Measurements from ENCODE around the gene TP73. TPM values are rescaled to one million over a fixed set of nuclear protein-coding genes. Genes with fewer than 3 reads are reported as not detected.
A peak's percentile ranks its signal among the peaks of the same experiment; 100 is the strongest.

Gene TP73
- total RNA-seq (2021; ENCODE audit: unreplicated experiment) (19.2 TPM), Bru-seq, nascent RNA (percentile 42 among the genes with signal in this experiment), BruChase-seq, experiment 1, labeled RNA remaining after a 6-hour chase (percentile 50 among the genes with signal in this experiment), BruChase-seq, experiment 2, labeled RNA remaining after a 2-hour chase (percentile 47 among the genes with signal in this experiment)
- polyA plus RNA-seq (2012), result 9.9 and 10.1 TPM in 2 replicates
- long read RNA-seq, full-length matches to known transcripts, result 2 of 31 reads
- long read RNA-seq, partial matches to known transcripts, result 28 of 31 reads
- long read RNA-seq, other reads (novel, unspliced or antisense), result 1 of 31 reads

- Histone ChIP-seq H3K27ac (ENCODE audit: low read depth, low read length) (peak within 1 kb of the TSS; percentile 64), H3K4me1 (ENCODE audit: control insufficient read depth in 1 of 2, insufficient read depth in 2 of 2, low read length in 2 of 2) (peaks cover 18 to 29% of the 10 kb centered on the region in 2 experiments), H2AFZ (ENCODE audit: low read depth, low read length, poor library complexity, severe bottlenecking) (no peak within 1 kb of the TSS), H3K9me2 (ENCODE audit: insufficient read depth) (no peaks in the 10 kb centered on the region), H4K20me1 (ENCODE audit: insufficient read depth) (no peaks in the 10 kb centered on the region), H3K36me3 (ENCODE audit: control insufficient read depth in 1 of 2, insufficient read depth in 2 of 2, low read length in 2 of 2) (peaks cover 4 to 7% of the 10 kb centered on the region in 2 experiments; a peak in 2 of 4 replicates), H3K9ac (ENCODE audit: low read length) (peak within 1 kb of the TSS; percentile 85), H3K27me3 (ENCODE audit: insufficient read depth, low read length) (no peaks in the 10 kb centered on the region), H3K4me2 (ENCODE audit: low read length) (peak within 1 kb of the TSS; percentile 91), H3K9me3 (ENCODE audit: control insufficient read depth in 1 of 2, insufficient read depth in 1 of 2, low read depth in 1 of 2, low read length in 2 of 2) (no peaks in the 10 kb centered on the region), H3K79me2 (ENCODE audit: insufficient read depth, low read length) (peaks cover 61% of the 10 kb centered on the region), H3K4me3 (replicated peaks in 1 of 2; ENCODE audit: low read depth in 1 of 2, low read length in 2 of 2) (peak within 1 kb of the TSS; percentile 70 to 80)
- ChIA-PET POLR2A (interaction anchor here (0.9 kb wide), 1 partner anchor 14 kb away, joined by 3 read pairs; no protein-coding TSS in a partner anchor), CTCF (interaction anchor here (1.3 kb wide), 1 partner anchor 33 kb away, joined by 5 read pairs; no protein-coding TSS in a partner anchor), RAD21 (ENCODE audit: low non-redundant PET in 1 of 2, low total read pairs in 2 of 2, uncharacterized antibody in 2 of 2, unreplicated experiment in 2 of 2) (no interaction called here)
- DNase-seq (ENCODE audit: low read depth, low spot score) (peak; percentile 21), ATAC-seq (peak; percentile 58)
- BruUV-seq (replicated peaks), result no TSS peak
- intact Hi-C loops (cut with micrococcal nuclease), result no loop called here
- TF ChIP-seq CTCF (IDR thresholded peaks at IDR 0.05 in 2 of 3, conservative IDR thresholded peaks at IDR 0.05 in 1 of 3; ENCODE audit: borderline replicate concordance in 1 of 3, insufficient read depth in 1 of 3, low read depth in 2 of 3, low read length in 2 of 3) (0 out of 6 replicates have a peak, but pooled peaks of 1 of the 3 experiments have one; percentile 6), ATF3 (IDR thresholded peaks at IDR 0.05) (no peak), EGR1 (IDR thresholded peaks at IDR 0.05; ENCODE audit: low read depth) (peak; percentile 99), CBX3 (IDR thresholded peaks at IDR 0.05; ENCODE audit: low read depth) (no peak), POLR2AphosphoS5 (IDR thresholded peaks at IDR 0.05; ENCODE audit: low read depth, low read length) (0 out of 2 replicates have a peak, but pooled peaks have one; percentile 37)
Measured at GRCh38 chr1:3651930-3652547, at the start of gene TP73. Gene TP73, plus strand, starts transcription at chr1:3652516. Its CDS starts 29,850 bp downstream, at chr1:3682366.
